NB4 (cell line): ENCODE data around the gene SYTL3.

Source experiments
- DNase-seq: peaks from one replicate; pipeline ENCODE4 v3.0.0; 2010; ENCODE audit warnings: low read depth
- H3K4me3 ChIP-seq: one replicate; pipeline ENCODE4 v1.5.1; 2011; ENCODE audit warnings: mild to moderate bottlenecking, low read depth, low read length, moderate library complexity
- MYC ChIP-seq: IDR thresholded peaks from 2 replicates; pipeline ENCODE4 v1.6.1; 2011; ENCODE audit warnings: low read depth, low read length
- POLR2A ChIP-seq: IDR thresholded peaks from 2 replicates; pipeline ENCODE4 v1.6.1; 2011; ENCODE audit warnings: mild to moderate bottlenecking; ENCODE audit not compliant: insufficient read length; ENCODE audit errors: extremely low read depth
- TF ChIP-seq, protein P1 (sequence below): IDR thresholded peaks from 2 replicates; pipeline ENCODE4 v1.6.1; 2011; ENCODE audit warnings: low read depth, low read length
- TF ChIP-seq, protein P2 (sequence below): IDR thresholded peaks from one replicate; pipeline ENCODE4 v1.5.1; 2012; ENCODE audit warnings: low read depth, low read length

The SYTL3 gene

DNA sequence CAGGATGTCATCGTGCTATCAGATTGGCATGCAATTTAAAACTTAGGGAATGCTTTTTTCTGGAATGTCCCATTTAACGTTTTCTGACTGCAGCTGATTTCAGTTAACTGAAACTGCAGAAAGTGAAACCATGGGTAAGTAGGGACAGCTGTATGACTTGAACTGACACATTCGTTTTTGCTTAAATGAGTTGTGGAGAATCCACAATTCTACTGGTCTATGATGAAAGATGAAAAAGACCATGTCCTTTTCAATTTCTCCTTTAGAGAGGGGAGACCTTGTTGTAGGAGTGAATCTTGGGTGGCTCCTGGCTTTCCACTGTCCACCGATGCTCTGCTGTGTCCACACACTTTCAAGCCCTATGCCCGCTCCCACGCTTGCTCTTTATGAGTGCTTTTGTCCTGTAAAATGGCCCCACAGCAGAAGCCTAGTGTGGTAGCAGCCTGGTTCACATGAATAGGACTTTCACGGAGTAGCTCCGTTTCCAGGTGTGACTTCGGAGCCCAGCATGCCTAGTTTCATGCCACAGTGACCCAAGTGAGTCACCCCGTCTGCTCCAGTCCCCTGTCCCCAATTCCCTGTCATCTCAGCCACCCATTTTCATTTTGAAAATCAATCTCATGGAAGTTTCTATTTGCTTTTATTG lies 27.2 kb upstream of the SYTL3 start:
- TF ChIP-seq, protein P1, sequence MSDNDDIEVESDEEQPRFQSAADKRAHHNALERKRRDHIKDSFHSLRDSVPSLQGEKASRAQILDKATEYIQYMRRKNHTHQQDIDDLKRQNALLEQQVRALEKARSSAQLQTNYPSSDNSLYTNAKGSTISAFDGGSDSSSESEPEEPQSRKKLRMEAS: no peak
- TF ChIP-seq, protein P2, sequence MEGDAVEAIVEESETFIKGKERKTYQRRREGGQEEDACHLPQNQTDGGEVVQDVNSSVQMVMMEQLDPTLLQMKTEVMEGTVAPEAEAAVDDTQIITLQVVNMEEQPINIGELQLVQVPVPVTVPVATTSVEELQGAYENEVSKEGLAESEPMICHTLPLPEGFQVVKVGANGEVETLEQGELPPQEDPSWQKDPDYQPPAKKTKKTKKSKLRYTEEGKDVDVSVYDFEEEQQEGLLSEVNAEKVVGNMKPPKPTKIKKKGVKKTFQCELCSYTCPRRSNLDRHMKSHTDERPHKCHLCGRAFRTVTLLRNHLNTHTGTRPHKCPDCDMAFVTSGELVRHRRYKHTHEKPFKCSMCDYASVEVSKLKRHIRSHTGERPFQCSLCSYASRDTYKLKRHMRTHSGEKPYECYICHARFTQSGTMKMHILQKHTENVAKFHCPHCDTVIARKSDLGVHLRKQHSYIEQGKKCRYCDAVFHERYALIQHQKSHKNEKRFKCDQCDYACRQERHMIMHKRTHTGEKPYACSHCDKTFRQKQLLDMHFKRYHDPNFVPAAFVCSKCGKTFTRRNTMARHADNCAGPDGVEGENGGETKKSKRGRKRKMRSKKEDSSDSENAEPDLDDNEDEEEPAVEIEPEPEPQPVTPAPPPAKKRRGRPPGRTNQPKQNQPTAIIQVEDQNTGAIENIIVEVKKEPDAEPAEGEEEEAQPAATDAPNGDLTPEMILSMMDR: no peak
- TF ChIP-seq MYC: no peak
- TF ChIP-seq POLR2A: no peak
- no peak overlapping the region for H3K4me3 ChIP-seq
- no peak for DNase-seq

DNA sequence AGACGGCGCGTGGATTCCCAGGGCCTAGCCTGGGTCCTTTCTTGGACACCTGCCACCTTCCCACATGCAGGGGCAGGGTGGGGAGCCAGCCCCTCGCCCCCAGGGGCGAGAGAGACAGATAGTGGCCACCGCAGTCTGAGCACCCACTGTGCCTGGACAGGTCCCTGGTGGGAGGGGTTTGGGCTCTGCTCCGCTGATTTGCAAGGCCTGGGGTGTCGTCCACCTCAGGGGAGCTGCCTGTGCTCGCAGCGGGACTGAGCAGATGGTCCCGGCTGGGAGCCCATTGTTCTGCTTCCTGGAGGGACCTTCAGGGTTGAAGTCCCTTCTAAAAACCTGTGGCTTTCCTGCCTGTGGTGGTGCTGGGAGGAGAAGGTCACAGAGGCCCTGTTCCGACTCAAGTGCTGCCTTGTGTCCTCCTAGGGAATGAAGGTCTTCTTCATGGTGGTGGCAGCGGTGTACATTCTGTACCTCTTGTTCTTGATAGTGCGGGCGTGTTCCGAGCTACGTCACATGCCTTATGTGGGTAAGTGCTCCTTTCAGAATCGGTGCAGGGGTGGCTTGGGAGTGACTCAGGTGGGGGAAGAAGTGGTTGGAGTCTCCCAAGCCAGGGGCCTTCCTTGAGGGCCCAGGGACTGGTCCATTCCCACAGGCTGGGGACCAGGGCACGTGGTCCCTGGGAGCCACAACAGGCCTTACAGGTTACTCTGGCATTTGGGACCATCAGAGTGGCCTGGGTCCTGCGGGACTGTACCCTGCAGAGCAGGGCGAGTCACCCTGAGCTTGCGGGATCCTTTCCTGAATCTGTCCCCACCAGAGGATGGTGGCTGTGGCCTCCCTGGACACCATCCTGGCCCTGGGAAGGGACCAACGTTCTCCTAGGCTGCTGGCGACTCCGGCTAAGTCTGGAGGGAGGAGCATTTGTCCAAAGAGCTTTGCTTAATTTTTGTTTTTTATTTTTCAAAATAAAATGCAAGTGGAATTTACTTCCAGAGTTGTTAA lies 24.9 kb upstream of the SYTL3 start:
- TF ChIP-seq, protein P2: no peak
- TF ChIP-seq, protein P1: no peak
- no peak for TF ChIP-seq POLR2A
- H3K4me3 ChIP-seq: no peak overlapping the region
- DNase-seq: no peak

DNA sequence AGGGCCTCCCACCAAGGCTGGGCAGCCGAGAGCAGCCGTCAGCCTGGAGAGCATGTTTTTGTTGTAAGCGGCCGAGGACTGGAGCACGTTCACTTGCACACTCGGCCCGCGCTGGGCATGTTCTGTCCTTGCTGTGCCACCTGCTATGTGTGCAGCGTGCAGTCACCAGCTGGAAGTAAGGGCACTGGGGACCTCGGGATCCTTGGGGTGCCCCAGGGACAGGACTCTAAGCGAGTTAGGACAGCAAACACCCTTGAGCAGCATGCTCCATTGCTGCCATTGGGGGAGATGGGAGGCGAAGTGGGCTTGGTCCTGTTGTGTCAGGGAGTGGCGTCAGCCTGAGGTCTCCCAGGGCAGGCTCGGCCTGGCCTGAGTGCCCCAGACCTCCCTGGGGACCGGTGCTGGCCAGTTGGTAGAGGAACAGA lies 24.0 kb upstream of the SYTL3 start:
- no peak for TF ChIP-seq MYC
- TF ChIP-seq, protein P2: no peak
- no peak for TF ChIP-seq POLR2A
- TF ChIP-seq, protein P1: no peak
- DNase-seq: no peak
- H3K4me3 ChIP-seq: no peak overlapping the region

DNA sequence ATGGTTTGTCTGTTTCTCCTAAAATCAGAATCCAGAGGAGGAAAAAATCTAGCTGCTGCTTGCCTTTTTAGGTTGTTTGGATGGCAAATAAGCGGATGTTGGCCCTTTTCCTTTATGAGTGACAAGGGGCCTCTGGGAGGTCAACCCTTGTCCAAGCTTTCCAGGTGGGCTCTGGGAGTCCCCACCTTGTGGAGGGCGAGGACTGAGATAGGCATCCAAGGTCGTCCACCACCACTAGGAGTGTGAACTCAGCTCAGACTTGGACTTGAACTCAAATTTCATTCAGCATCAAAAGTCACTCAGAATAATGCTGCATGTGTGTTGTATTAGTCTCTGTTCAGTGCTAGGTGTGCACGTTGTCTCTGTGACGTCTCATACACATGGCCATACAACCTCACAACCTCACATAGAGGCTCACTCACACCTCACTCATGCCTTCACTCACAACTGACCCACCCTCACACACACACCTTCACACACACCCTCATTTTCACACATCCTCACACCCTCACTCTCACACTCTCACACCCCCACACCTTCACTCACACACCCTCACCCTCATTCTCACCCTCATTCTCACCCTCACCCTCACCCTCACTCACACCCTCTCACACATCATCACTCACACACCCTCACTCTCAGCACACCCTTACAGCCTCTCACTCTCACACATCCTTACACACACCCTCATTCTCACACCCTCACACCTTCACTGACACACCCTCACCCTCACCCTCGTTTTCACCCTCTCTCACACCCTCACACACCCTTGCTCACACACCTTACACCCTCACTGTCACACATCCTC lies 23.3 kb upstream of the SYTL3 start:
- DNase-seq: no peak
- no peak overlapping the region for H3K4me3 ChIP-seq
- TF ChIP-seq POLR2A (no peak), MYC (no peak)
- TF ChIP-seq, protein P1: no peak
- TF ChIP-seq, protein P2: no peak

DNA sequence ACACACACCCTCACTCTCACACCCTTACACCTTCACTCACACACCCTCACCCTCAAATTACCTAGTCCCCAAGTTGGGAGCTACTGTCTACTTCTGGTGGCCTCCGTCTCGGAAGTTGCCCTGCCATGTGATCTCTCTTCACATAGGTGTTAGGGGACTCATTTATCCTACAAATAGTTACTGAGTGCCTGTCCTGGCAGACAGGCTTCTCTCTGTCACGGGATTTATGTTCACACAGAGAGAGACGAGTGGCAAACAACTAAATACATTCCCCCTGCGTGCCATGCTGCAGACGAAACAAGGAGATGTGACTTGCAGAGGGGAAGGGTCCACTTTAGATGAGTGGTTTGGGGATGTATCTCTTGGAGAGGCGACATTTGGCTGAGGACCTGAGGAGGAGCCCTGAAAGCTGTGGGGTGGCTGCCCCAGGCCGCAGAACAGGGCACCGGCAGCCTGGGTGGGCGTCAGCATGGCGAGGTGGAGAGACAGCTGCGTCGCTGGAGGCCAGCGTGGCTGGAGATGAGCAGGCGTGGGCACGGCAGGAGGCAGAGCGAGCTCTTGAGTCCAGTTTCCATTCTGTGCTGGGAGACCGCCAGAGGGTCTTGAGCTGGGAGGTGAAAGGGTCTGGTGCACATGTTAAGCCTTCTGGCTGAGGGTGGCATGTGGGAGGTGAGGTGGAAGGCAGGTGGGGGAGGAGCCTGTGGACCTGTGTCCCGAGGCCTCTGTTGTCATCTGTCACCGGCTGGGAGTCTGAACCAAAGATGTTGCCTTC lies 22.5 kb upstream of the SYTL3 start:
- H3K4me3 ChIP-seq: no peak overlapping the region
- TF ChIP-seq, protein P1: no peak
- TF ChIP-seq POLR2A: no peak
- DNase-seq: no peak
